ENCODE results near the gene MORN2.
"Not testable (repeated sequence)": the region's sequence is repeated elsewhere in the genome, so short reads cannot be mapped to it uniquely, and the experiment has no call there.

Gene MORN2

DNA sequence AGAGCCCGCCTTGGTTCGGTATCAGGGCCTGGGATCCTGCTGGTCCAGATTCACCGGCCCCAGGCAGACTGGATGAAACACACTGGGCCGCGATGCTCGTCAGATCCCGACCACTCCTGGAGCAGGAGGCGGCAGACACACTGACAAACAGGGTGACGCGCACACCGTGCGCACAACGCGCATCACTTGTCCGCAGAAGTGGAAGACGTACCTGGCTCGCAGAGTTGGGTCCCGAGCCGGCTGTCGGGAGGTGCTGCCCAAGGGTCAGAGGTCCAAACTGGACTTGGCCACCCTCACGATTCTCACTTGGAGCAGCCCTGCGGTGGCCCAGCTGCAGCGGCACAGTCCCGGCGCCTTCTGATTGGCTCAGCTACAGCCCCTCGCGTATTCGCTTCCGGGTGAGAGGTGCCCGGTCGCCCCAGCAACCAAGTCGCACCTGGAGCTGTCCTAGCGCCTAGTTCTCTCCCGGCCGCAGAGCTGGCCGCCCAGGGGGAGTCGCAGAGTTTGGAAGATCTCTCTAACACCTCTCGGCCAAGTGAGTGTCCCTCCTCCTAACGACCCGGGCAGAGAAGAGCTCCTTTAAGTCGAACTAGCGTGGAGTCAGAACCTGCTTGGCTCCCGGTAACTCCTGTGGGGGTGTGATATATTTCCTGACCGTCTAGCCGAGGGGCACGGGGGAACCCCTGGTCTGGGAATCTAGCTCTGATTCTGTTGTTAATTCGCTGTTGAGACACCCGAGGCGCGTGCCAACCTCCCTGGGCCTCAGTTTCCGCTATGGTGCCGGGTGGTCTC is at the start of gene MORN2, which contains the start of gene DHX57:
MORN2 (plus strand) TSS at position 401 of the 792 bp plus-strand sequence.
DHX57 (minus strand) TSS at position 359 of the 792 bp plus-strand sequence. CDS start 7,529 bp downstream, outside the sequence.
- Histone ChIP-seq H3K36me3 (ENCODE audit: insufficient read depth, low read length) (peaks cover 12% of the 10 kb centered on the region), H3K79me2 (ENCODE audit: control insufficient read depth, insufficient read depth, low read length, unreplicated experiment) (peaks cover 22% of the 10 kb centered on the region), H3K4me3 (ENCODE audit: low read depth, low read length) (peak within 1 kb of the TSS; percentile 89), H3K27me3 (ENCODE audit: insufficient read depth, low read length) (no peaks in the 10 kb centered on the region), H3K4me1 (ENCODE audit: control insufficient read depth, insufficient read depth, low read length, unreplicated experiment) (peaks cover 10% of the 10 kb centered on the region), H2AFZ (ENCODE audit: low read length, unreplicated experiment) (peak within 1 kb of the TSS; percentile 88), H3K27ac (ENCODE audit: low read depth, low read length) (peak within 1 kb of the TSS; percentile 36; the same call in 1 of the 2 replicates)

DNA sequence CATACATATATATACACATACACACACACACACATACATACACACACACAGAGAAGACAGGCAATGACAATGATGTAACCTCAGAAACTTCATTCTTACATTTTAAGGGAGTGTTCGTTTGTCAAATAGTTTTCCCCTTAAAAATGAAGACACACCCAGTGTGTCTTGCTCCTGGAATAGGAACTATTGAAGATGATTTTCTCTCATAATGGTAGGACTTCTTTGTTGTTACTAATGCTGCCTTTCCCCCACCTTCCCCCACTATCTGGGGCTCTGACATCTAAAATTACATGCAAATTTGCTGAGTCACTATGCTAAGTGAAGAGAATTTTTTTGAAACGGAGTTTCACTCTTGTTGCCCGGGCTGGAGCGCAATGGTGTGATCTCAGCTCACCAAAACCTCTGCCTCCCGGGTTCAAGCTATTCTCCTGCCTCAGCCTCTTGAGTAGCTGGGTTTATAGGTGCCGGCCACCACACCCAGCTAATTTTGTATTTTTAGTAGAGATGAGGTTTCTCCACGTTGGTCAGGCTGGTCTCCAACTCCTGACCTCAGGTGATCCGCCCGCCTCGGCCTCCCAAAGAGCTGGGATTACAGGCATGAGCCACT is 48.1 kb upstream of the MORN2 start:
- H3K27ac ChIP-seq (ENCODE audit: low read depth, low read length): peak overlapping the region; percentile 67
- not testable (repeated sequence) for H3K79me2 ChIP-seq (ENCODE audit: control insufficient read depth, insufficient read depth, low read length, unreplicated experiment); H3K4me1 ChIP-seq (ENCODE audit: control insufficient read depth, insufficient read depth, low read length, unreplicated experiment); H2AFZ ChIP-seq (ENCODE audit: low read length, unreplicated experiment); H3K27me3 ChIP-seq (ENCODE audit: insufficient read depth, low read length)
- peak overlapping the region; percentile 21 for H3K4me3 ChIP-seq (ENCODE audit: low read depth, low read length)
- H3K36me3 ChIP-seq (ENCODE audit: insufficient read depth, low read length): 0 out of 2 replicates have a peak, but pooled peaks cover 11% of the 10 kb centered on the region

DNA sequence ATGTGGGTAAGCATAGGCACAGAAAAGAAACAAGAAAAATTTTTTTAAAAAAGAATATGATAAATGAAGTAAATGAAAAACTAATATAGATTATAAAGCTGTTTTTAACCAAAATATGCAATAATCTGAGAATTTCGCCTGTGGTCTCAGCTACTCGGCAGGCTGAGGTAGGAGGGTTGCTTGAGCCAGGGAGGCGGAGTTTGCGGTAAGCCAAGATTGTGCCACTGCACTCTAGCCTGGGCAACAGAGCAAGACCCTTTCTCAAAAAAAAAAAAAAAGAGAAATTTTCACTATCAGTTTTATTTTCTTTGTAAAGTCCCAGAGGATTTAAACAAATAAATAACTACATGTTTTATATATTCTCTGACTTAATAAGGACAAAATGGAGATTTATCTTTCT is 47.3 kb upstream of the MORN2 start:
- no peak overlapping the region for H2AFZ ChIP-seq (ENCODE audit: low read length, unreplicated experiment)
- H3K27ac ChIP-seq (ENCODE audit: low read depth, low read length): no peak overlapping the region

DNA sequence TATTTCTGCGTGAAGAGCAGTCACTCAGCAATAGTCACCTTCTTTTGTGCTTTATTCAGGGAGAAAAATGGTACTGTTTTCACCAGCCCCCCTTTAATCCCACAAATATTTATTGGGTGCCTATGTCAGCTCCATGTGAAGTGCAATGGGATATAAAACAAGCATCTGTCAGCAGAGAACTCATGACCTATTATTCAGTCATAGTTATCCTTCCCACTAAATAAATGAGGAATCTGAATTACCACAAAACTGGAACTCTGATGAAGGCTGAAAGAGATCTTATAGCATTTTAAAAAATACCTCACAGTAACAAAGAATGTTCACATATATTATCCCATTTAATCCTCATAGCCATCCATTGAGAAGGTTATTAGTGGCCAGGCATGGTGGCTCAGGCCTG is 45.8 kb upstream of the MORN2 start:
- Histone ChIP-seq H3K4me3 (ENCODE audit: low read depth, low read length) (no peak overlapping the region), H3K27ac (ENCODE audit: low read depth, low read length) (no peak overlapping the region), H3K36me3 (ENCODE audit: insufficient read depth, low read length) (0 out of 2 replicates have a peak, but pooled peaks cover 11% of the 10 kb centered on the region), H3K27me3 (ENCODE audit: insufficient read depth, low read length) (no peaks in the 10 kb centered on the region), H2AFZ (ENCODE audit: low read length, unreplicated experiment) (no peak overlapping the region), H3K79me2 (ENCODE audit: control insufficient read depth, insufficient read depth, low read length, unreplicated experiment) (no peaks in the 10 kb centered on the region), H3K4me1 (ENCODE audit: control insufficient read depth, insufficient read depth, low read length, unreplicated experiment) (peaks cover 8% of the 10 kb centered on the region)

More for the DNA sequence above, 47.3 kb upstream of the MORN2 start:
- no peaks in the 10 kb centered on the region for H3K27me3 ChIP-seq (ENCODE audit: insufficient read depth, low read length)
- 0 out of 2 replicates have a peak, but pooled peaks cover 11% of the 10 kb centered on the region for H3K36me3 ChIP-seq (ENCODE audit: insufficient read depth, low read length)
- no peak overlapping the region for H3K4me3 ChIP-seq (ENCODE audit: low read depth, low read length)
- peaks cover 8% of the 10 kb centered on the region for H3K4me1 ChIP-seq (ENCODE audit: control insufficient read depth, insufficient read depth, low read length, unreplicated experiment)
- H3K79me2 ChIP-seq (ENCODE audit: control insufficient read depth, insufficient read depth, low read length, unreplicated experiment): no peaks in the 10 kb centered on the region

DNA sequence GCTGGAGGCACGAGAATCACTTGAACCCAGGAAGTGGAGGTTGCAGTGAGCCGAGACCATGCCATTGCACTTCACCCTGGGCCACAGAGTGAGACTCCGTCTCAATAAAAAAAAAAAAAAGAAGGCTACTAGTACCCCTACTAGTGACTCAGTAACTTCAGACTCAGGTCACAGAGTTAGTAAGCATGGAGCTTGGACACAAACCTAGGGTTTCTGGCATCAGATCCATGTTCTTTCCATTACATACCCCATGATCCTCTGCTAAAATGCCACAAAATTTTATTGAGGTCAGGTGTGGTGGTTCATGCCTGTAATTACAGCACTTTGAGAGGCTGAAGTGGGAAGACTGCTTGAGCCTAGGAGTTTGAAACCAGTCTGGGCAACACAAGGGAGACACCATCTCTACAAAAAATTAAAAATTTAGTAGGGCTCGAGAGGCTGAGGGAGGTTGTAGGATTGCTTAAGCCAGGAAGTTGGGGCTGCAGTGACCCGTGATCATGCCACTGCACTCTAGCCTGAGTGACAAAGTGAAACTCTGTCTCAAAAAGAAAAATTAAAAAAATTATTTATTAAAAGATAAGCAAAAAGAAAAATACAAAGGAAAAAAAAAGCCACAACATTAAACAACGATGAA is 45.1 kb upstream of the MORN2 start:
- Histone ChIP-seq H3K36me3 (ENCODE audit: insufficient read depth, low read length) (0 out of 2 replicates have a peak, but pooled peaks cover 8% of the 10 kb centered on the region), H3K27me3 (ENCODE audit: insufficient read depth, low read length) (no peaks in the 10 kb centered on the region), H3K27ac (ENCODE audit: low read depth, low read length) (no peak overlapping the region), H2AFZ (ENCODE audit: low read length, unreplicated experiment) (no peak overlapping the region), H3K79me2 (ENCODE audit: control insufficient read depth, insufficient read depth, low read length, unreplicated experiment) (no peaks in the 10 kb centered on the region), H3K4me1 (ENCODE audit: control insufficient read depth, insufficient read depth, low read length, unreplicated experiment) (peaks cover 8% of the 10 kb centered on the region), H3K4me3 (ENCODE audit: low read depth, low read length) (no peak overlapping the region)

DNA sequence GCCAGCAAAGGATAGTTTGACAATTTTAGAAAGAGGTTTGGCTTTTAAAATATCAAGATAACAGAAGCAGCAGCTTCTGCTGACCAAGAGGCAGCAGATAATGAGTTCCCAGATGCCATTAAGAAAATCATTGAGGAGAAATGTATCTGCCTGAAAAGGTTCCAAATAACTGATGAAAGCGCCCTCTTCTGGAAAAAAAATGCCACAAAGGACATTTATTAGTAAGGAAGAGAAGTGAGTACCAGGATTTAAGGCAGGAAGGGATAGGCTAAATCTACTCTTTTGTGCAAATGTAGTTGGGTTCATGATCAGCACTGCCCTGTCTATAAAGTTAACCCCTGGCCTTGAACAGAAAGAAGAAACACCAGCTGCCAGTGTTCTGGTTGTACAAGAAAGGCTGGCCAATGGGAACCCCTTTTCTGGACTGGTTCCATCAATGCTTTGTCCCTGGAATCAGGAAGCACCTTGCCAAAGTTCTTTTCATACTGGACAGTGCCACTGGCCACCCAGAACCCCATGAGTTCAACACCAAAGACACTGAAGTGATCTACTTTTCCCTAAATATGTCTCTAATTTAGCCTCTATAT is 40.7 kb upstream of the MORN2 start:
- Histone ChIP-seq H3K36me3 (ENCODE audit: insufficient read depth, low read length) (no peaks in the 10 kb centered on the region), H3K4me3 (ENCODE audit: low read depth, low read length) (no peak overlapping the region)

DNA sequence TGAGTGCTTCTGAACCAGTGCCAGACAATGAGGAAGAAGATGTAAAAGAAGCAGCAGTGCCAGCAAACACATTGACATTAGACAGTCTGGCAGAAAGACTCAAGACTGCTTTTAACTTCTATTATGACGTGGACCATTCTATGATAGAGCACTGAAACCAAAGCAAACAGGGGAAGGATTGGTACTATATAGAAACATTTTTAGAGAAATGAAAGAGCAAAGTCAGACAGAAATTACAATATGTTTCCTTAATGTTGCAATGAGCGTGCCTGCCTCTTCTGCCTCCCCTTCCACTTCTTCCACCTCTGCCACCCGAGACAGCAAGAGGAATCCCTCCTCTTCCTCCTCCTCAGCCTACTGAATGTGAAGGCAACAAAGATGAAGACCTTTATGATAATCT is 39.8 kb upstream of the MORN2 start:
- Histone ChIP-seq H3K79me2 (ENCODE audit: control insufficient read depth, insufficient read depth, low read length, unreplicated experiment) (no peaks in the 10 kb centered on the region), H3K4me1 (ENCODE audit: control insufficient read depth, insufficient read depth, low read length, unreplicated experiment) (no peaks in the 10 kb centered on the region), H3K36me3 (ENCODE audit: insufficient read depth, low read length) (no peaks in the 10 kb centered on the region), H2AFZ (ENCODE audit: low read length, unreplicated experiment) (no peak overlapping the region), H3K27me3 (ENCODE audit: insufficient read depth, low read length) (no peaks in the 10 kb centered on the region), H3K4me3 (ENCODE audit: low read depth, low read length) (no peak overlapping the region), H3K27ac (ENCODE audit: low read depth, low read length) (no peak overlapping the region)

More for the DNA sequence above, 40.7 kb upstream of the MORN2 start:
- no peaks in the 10 kb centered on the region for H3K4me1 ChIP-seq (ENCODE audit: control insufficient read depth, insufficient read depth, low read length, unreplicated experiment)
- H3K79me2 ChIP-seq (ENCODE audit: control insufficient read depth, insufficient read depth, low read length, unreplicated experiment): no peaks in the 10 kb centered on the region
- no peaks in the 10 kb centered on the region for H3K27me3 ChIP-seq (ENCODE audit: insufficient read depth, low read length)
- H2AFZ ChIP-seq (ENCODE audit: low read length, unreplicated experiment): no peak overlapping the region
- no peak overlapping the region for H3K27ac ChIP-seq (ENCODE audit: low read depth, low read length)

DNA sequence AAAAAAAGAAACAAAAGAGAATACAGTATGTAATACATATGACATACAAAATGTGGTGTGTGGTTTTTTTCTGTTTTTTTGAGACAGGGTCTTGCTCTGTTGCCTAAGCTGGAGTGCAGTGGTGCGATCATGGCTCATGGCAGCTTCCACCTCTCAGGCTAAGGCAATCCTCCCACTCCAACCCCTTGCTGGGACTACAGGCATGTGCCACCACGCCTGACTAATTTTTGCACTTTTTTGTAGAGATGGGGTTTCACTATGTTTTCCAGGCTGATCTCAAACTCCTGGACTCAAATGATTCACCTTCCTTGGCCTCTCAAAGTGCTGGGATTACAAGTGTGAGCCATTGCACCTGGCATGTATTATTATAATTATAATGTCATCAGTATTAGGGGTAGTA is 39.0 kb upstream of the MORN2 start:
- no peaks in the 10 kb centered on the region for H3K27me3 ChIP-seq (ENCODE audit: insufficient read depth, low read length)
- H3K36me3 ChIP-seq (ENCODE audit: insufficient read depth, low read length): peaks cover 2% of the 10 kb centered on the region
- H3K4me1 ChIP-seq (ENCODE audit: control insufficient read depth, insufficient read depth, low read length, unreplicated experiment): no peaks in the 10 kb centered on the region
- no peak overlapping the region for H2AFZ ChIP-seq (ENCODE audit: low read length, unreplicated experiment)
- H3K4me3 ChIP-seq (ENCODE audit: low read depth, low read length): no peak overlapping the region
- no peak overlapping the region for H3K27ac ChIP-seq (ENCODE audit: low read depth, low read length)
- no peaks in the 10 kb centered on the region for H3K79me2 ChIP-seq (ENCODE audit: control insufficient read depth, insufficient read depth, low read length, unreplicated experiment)

DNA sequence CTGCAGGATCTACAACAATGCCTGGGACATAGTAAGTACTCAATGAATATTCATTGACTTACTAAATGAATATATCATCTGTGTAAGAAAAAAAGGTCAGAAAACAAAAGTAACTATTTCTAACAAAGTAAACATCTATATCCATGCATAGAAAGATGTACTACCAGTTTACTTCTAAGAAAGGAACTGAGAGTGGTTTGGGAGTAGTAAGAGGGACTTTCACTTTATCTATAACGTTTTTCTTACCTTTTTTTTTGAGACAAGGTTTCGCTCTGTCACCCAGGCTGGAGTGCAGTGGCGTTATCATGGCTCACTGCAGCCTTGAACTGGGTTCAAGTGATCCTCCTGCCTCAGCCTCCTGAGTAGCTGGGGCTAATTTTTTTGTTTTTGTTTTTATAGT is 25.7 kb upstream of the MORN2 start:
- Histone ChIP-seq H3K27me3 (ENCODE audit: insufficient read depth, low read length) (no peaks in the 10 kb centered on the region), H2AFZ (ENCODE audit: low read length, unreplicated experiment) (no peak overlapping the region), H3K4me3 (ENCODE audit: low read depth, low read length) (no peak overlapping the region), H3K79me2 (ENCODE audit: control insufficient read depth, insufficient read depth, low read length, unreplicated experiment) (no peaks in the 10 kb centered on the region), H3K27ac (ENCODE audit: low read depth, low read length) (no peak overlapping the region), H3K36me3 (ENCODE audit: insufficient read depth, low read length) (peaks cover 6% of the 10 kb centered on the region; the same call in 1 of the 2 replicates), H3K4me1 (ENCODE audit: control insufficient read depth, insufficient read depth, low read length, unreplicated experiment) (no peaks in the 10 kb centered on the region)

DNA sequence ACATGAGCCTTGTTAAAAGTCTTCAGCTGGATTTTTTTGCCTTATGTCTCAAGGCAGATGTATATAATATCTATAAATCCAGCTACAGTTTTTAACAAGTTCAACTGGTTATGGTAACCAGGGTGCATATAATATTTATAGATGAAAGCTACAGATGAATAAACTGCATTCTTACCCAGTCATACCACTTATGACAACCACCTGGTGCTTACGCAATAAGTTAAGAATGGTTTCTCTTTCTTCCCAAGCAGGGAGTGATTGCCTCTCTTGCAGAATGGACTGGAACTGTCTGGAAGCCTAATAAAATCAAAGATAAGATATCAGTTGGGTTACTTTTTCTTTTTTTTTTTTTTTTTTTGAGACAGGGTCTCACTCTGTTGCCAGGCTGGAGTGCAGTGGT is 19.6 kb upstream of the MORN2 start:
- Histone ChIP-seq H3K79me2 (ENCODE audit: control insufficient read depth, insufficient read depth, low read length, unreplicated experiment) (no peaks in the 10 kb centered on the region), H3K27ac (ENCODE audit: low read depth, low read length) (no peak overlapping the region), H3K4me1 (ENCODE audit: control insufficient read depth, insufficient read depth, low read length, unreplicated experiment) (no peaks in the 10 kb centered on the region), H3K36me3 (ENCODE audit: insufficient read depth, low read length) (peaks cover 21% of the 10 kb centered on the region), H2AFZ (ENCODE audit: low read length, unreplicated experiment) (no peak overlapping the region), H3K27me3 (ENCODE audit: insufficient read depth, low read length) (no peaks in the 10 kb centered on the region), H3K4me3 (ENCODE audit: low read depth, low read length) (no peak overlapping the region)

All from ACC112 (cell line).